HEK293 (cell line): Measurements from ENCODE around the gene BMAL1.

Experiments
- CTCF ChIP-seq: fragments of 450-650 bp; formaldehyde crosslinking; IDR thresholded peaks from 2 replicates; pipeline ENCODE4 v1.5.1; 2016; ENCODE audit warnings: missing biosample characterization, missing genetic modification characterization
- HIC1 ChIP-seq: fragments of 450-650 bp; formaldehyde crosslinking; IDR thresholded peaks from 2 replicates; pipeline ENCODE4 v1.5.1; 2016; ENCODE audit warnings: missing biosample characterization, missing genetic modification characterization
- REPIN1 ChIP-seq: fragments of 450-650 bp; formaldehyde crosslinking; IDR thresholded peaks from 2 replicates; pipeline ENCODE4 v1.5.1; 2017; ENCODE audit warnings: missing biosample characterization, missing genetic modification characterization, low read depth
- YY1 ChIP-seq: fragments of 450-650 bp; formaldehyde crosslinking; IDR thresholded peaks from 2 replicates; pipeline ENCODE4 v1.5.1; 2018; ENCODE audit warnings: missing biosample characterization, missing genetic modification characterization
- ZBTB1 ChIP-seq: fragments of 450-650 bp; formaldehyde crosslinking; IDR thresholded peaks from 2 replicates; pipeline ENCODE4 v1.5.1; 2016; ENCODE audit warnings: missing biosample characterization, missing genetic modification characterization
- ZBTB26 ChIP-seq: fragments of 450-650 bp; formaldehyde crosslinking; optimal IDR thresholded peaks from 2 replicates; pipeline ENCODE3; 2016; ENCODE audit warnings: missing biosample characterization, mild to moderate bottlenecking, missing genetic modification characterization
- ZNF398 ChIP-seq: fragments of 450-650 bp; formaldehyde crosslinking; IDR thresholded peaks from 2 replicates; pipeline ENCODE4 v1.5.1; 2017; ENCODE audit warnings: missing biosample characterization, missing genetic modification characterization
- ZNF626 ChIP-seq: fragments of 450-650 bp; sonication (Bioruptor Pico); formaldehyde crosslinking; IDR thresholded peaks from 2 replicates; pipeline ENCODE4 v1.5.1; 2018; ENCODE audit warnings: missing biosample characterization, missing genetic modification characterization, inconsistent platforms
- TF ChIP-seq, protein P1 (sequence below): sonication (generic); formaldehyde crosslinking; IDR thresholded peaks from 2 replicates; pipeline ENCODE4 v1.8.1; 2022; ENCODE audit warnings: mild to moderate bottlenecking, moderate library complexity, missing genetic modification reagents
- TF ChIP-seq, protein P2 (sequence below): fragments of 450-650 bp; formaldehyde crosslinking; IDR thresholded peaks from 2 replicates; pipeline ENCODE4 v1.5.1; 2016; ENCODE audit warnings: missing biosample characterization, missing genetic modification characterization

GRCh38 chr11:13344818-13345217, 67.2 kb downstream of the BMAL1 start:
- no peak for TF ChIP-seq ZBTB26 (tag by site-specific recombination)
- TF ChIP-seq CTCF (tag by site-specific recombination), result no peak
- TF ChIP-seq ZBTB1 (tag by site-specific recombination), result no peak
- TF ChIP-seq HIC1, result no peak
- TF ChIP-seq ZNF626 (tag by site-specific recombination), result no peak
- TF ChIP-seq ZNF398 (tag by site-specific recombination), result no peak
- TF ChIP-seq YY1 (tag by site-specific recombination), result no peak
- TF ChIP-seq, protein P1, sequence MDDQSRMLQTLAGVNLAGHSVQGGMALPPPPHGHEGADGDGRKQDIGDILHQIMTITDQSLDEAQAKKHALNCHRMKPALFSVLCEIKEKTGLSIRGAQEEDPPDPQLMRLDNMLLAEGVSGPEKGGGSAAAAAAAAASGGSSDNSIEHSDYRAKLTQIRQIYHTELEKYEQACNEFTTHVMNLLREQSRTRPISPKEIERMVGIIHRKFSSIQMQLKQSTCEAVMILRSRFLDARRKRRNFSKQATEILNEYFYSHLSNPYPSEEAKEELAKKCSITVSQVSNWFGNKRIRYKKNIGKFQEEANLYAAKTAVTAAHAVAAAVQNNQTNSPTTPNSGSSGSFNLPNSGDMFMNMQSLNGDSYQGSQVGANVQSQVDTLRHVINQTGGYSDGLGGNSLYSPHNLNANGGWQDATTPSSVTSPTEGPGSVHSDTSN (CRISPR knock-in tag), result no peak
- TF ChIP-seq, protein P2, sequence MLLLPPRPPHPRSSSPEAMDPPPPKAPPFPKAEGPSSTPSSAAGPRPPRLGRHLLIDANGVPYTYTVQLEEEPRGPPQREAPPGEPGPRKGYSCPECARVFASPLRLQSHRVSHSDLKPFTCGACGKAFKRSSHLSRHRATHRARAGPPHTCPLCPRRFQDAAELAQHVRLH, result no peak
- TF ChIP-seq REPIN1 (tag by site-specific recombination), result no peak
